ENCODE results near the gene PPOX.

The PPOX gene

DNA sequence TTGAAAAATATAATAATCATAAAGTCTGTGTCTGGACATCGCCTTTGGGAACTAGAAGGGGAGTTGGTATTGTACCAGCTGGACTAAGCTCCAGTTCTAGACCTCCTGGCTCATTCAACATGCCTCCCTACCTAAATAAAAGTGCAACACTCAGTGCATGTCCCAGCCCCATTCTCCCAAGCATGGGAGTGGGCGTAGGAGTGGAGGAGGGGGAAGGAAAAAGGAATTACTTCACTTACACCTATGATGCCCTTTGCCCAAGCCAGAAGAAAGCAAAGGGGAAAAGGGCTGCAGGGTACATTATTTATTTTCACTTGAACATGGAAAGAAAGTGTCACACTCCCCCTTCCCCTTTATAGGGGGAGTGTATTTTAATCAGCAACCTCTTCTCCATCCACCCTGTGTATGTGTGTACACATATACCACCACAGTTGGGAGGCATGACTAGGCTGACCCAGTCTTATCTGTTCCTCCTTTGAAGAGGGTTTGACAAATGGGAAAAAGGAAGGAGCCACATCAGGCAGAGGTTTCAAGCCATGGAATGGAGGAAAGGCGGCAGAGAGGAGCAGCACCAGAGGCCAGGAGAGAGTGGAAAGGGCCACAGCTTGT is 45.1 kb upstream of the PPOX start:
- Histone ChIP-seq H3K4me1 (ENCODE audit: control insufficient read depth in 1 of 2, insufficient read depth in 2 of 2, low read length in 2 of 2) (peaks cover 9 to 11% of the 10 kb centered on the region in 2 experiments), H2BK5ac (ENCODE audit: low read depth, low read length, poor library complexity) (no peak overlapping the region), H3K79me2 (ENCODE audit: control insufficient read depth, insufficient read depth, low read length, poor library complexity) (peaks cover 9% of the 10 kb centered on the region), H3K9me3 (ENCODE audit: insufficient read depth, low read depth, low read length) (peaks cover 2% of the 10 kb centered on the region), H3K4ac (ENCODE audit: low read depth, low read length) (no peak overlapping the region), H3K4me2 (ENCODE audit: low read length) (no peak overlapping the region), H3K23ac (ENCODE audit: low read length) (no peak overlapping the region), H4K8ac (ENCODE audit: low read depth, low read length) (no peak overlapping the region), H3K14ac (ENCODE audit: low read length) (no peak overlapping the region), H2AK5ac (ENCODE audit: low read length) (no peak overlapping the region), H4K12ac (ENCODE audit: low read depth, low read length) (no peak overlapping the region), H3K18ac (ENCODE audit: low read length) (no peak overlapping the region), H3K4me3 (ENCODE audit: low read depth, low read length) (no peak overlapping the region), H2BK12ac (ENCODE audit: low read length) (no peak overlapping the region), H3K9ac (ENCODE audit: low read length) (no peak overlapping the region), H2BK120ac (ENCODE audit: insufficient read depth, low read length, poor library complexity) (no peak overlapping the region), H2AFZ (ENCODE audit: insufficient read depth, low read length, poor library complexity) (no peak overlapping the region), H3K79me1 (ENCODE audit: low read length) (peaks cover 5% of the 10 kb centered on the region), H3K27ac (ENCODE audit: low read depth, low read length) (no peak overlapping the region), H4K91ac (ENCODE audit: low read depth, low read length) (no peak overlapping the region), H3K27me3 (ENCODE audit: insufficient read depth, low read length) (no peaks in the 10 kb centered on the region), H3K36me3 (ENCODE audit: control insufficient read depth in 1 of 2, insufficient read depth in 2 of 2, low read length in 2 of 2) (peaks cover 30 to 47% of the 10 kb centered on the region in 2 experiments)
- no peak for DNase-seq
- WGBS (ENCODE audit: extremely low coverage, insufficient coverage, insufficient read length): no CpG with 5 or more reads among the region's 3 CpGs

- Histone ChIP-seq H3K27me3 (ENCODE audit: insufficient read depth, low read length) (no peaks in the 10 kb centered on the region), H3K4me3 (ENCODE audit: low read depth, low read length) (no peak overlapping the region), H2AFZ (ENCODE audit: insufficient read depth, low read length, poor library complexity) (no peak overlapping the region), H3K9me3 (ENCODE audit: insufficient read depth, low read depth, low read length) (peaks cover 2% of the 10 kb centered on the region), H2BK120ac (ENCODE audit: insufficient read depth, low read length, poor library complexity) (no peak overlapping the region), H3K79me2 (ENCODE audit: control insufficient read depth, insufficient read depth, low read length, poor library complexity) (peaks cover 9% of the 10 kb centered on the region), H3K4me1 (ENCODE audit: control insufficient read depth in 1 of 2, insufficient read depth in 2 of 2, low read length in 2 of 2) (peaks cover 9 to 11% of the 10 kb centered on the region in 2 experiments), H3K36me3 (ENCODE audit: control insufficient read depth in 1 of 2, insufficient read depth in 2 of 2, low read length in 2 of 2) (peaks cover 30 to 47% of the 10 kb centered on the region in 2 experiments), H3K4ac (ENCODE audit: low read depth, low read length) (no peak overlapping the region), H4K8ac (ENCODE audit: low read depth, low read length) (no peak overlapping the region), H3K4me2 (ENCODE audit: low read length) (no peak overlapping the region), H3K14ac (ENCODE audit: low read length) (no peak overlapping the region), H4K12ac (ENCODE audit: low read depth, low read length) (no peak overlapping the region), H3K23ac (ENCODE audit: low read length) (no peak overlapping the region), H3K18ac (ENCODE audit: low read length) (no peak overlapping the region), H2BK12ac (ENCODE audit: low read length) (no peak overlapping the region), H3K9ac (ENCODE audit: low read length) (no peak overlapping the region), H3K27ac (ENCODE audit: low read depth, low read length) (no peak overlapping the region), H2BK5ac (ENCODE audit: low read depth, low read length, poor library complexity) (no peak overlapping the region), H2AK5ac (ENCODE audit: low read length) (no peak overlapping the region), H3K79me1 (ENCODE audit: low read length) (peaks cover 5% of the 10 kb centered on the region), H4K91ac (ENCODE audit: low read depth, low read length) (no peak overlapping the region)
- DNase-seq: no peak
- WGBS (ENCODE audit: extremely low coverage, insufficient coverage, insufficient read length): no CpG with 5 or more reads among the region's 4 CpGs
Measured at GRCh38 chr1:161121834-161122233, 44.4 kb upstream of the PPOX start.

DNA sequence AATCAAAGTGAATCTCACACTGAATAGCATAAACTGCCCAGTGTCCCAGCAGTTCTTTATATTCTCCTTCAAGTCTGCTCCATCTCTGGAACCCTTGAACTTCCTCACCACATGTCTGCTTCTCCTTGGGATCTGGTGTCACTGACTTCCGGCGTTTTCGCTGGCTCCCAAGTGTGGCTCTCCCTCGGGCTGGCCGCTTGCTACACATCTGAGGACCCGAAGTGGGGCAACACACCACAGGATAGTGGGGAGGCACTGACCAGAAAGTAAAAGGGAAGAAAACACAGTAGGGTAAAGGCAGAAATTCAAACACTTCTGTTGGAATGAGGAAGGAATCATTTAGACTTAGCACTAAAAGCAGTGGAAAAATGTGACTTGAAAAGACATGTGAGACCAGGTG is 43.3 kb upstream of the PPOX start:
- WGBS (ENCODE audit: extremely low coverage, insufficient coverage, insufficient read length): no CpG with 5 or more reads among the region's 6 CpGs
- H2AFZ ChIP-seq (ENCODE audit: insufficient read depth, low read length, poor library complexity): no peak overlapping the region
- H3K23ac ChIP-seq (ENCODE audit: low read length): no peak overlapping the region
- H3K4me2 ChIP-seq (ENCODE audit: low read length): no peak overlapping the region
- no peak for DNase-seq
- H3K9me3 ChIP-seq (ENCODE audit: insufficient read depth, low read depth, low read length): peaks cover 2% of the 10 kb centered on the region
- H3K4me1 ChIP-seq (ENCODE audit: control insufficient read depth in 1 of 2, insufficient read depth in 2 of 2, low read length in 2 of 2): peaks cover 9 to 11% of the 10 kb centered on the region in 2 experiments
- no peak overlapping the region for H2BK5ac ChIP-seq (ENCODE audit: low read depth, low read length, poor library complexity)
- H3K9ac ChIP-seq (ENCODE audit: low read length): no peak overlapping the region
- H3K14ac ChIP-seq (ENCODE audit: low read length): no peak overlapping the region
- H4K91ac ChIP-seq (ENCODE audit: low read depth, low read length): no peak overlapping the region
- H4K8ac ChIP-seq (ENCODE audit: low read depth, low read length): no peak overlapping the region
- no peak overlapping the region for H3K27ac ChIP-seq (ENCODE audit: low read depth, low read length)
- no peak overlapping the region for H3K18ac ChIP-seq (ENCODE audit: low read length)
- no peak overlapping the region for H2BK120ac ChIP-seq (ENCODE audit: insufficient read depth, low read length, poor library complexity)
- H3K79me2 ChIP-seq (ENCODE audit: control insufficient read depth, insufficient read depth, low read length, poor library complexity): peaks cover 4% of the 10 kb centered on the region
- no peaks in the 10 kb centered on the region for H3K79me1 ChIP-seq (ENCODE audit: low read length)
- H3K36me3 ChIP-seq (ENCODE audit: control insufficient read depth in 1 of 2, insufficient read depth in 2 of 2, low read length in 2 of 2): peaks cover 30 to 51% of the 10 kb centered on the region in 2 experiments
- H3K4ac ChIP-seq (ENCODE audit: low read depth, low read length): no peak overlapping the region
- H2AK5ac ChIP-seq (ENCODE audit: low read length): no peak overlapping the region
- no peak overlapping the region for H3K4me3 ChIP-seq (ENCODE audit: low read depth, low read length)
- no peak overlapping the region for H2BK12ac ChIP-seq (ENCODE audit: low read length)
- no peaks in the 10 kb centered on the region for H3K27me3 ChIP-seq (ENCODE audit: insufficient read depth, low read length)
- H4K12ac ChIP-seq (ENCODE audit: low read depth, low read length): no peak overlapping the region

DNA sequence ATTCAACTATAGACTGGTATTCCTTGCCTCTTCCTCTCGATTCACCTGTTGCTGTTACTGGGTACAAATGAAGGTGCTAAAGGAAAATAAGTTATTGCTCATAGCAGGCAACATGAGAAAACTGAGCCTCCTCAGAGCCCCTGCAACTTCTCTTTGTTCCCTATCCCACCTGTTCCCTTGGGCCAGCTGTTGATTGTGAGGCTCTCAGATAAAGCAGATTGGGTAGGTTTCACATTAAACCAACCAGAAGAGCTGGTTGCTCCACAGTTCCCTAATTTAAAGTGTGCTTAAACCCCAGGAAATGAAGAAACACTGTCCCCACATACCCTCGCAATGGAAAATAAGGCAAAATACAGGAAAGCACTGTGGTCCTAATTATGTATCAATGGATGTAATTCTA is 38.6 kb upstream of the PPOX start:
- peaks cover 9% of the 10 kb centered on the region for H3K79me2 ChIP-seq (ENCODE audit: control insufficient read depth, insufficient read depth, low read length, poor library complexity)
- no peak overlapping the region for H2AK5ac ChIP-seq (ENCODE audit: low read length)
- no peaks in the 10 kb centered on the region for H3K9me3 ChIP-seq (ENCODE audit: insufficient read depth, low read depth, low read length)
- H3K79me1 ChIP-seq (ENCODE audit: low read length): peaks cover 12% of the 10 kb centered on the region
- no peak for DNase-seq
- no CpG with 5 or more reads among the region's 2 CpGs for WGBS (ENCODE audit: extremely low coverage, insufficient coverage, insufficient read length)
- H3K27me3 ChIP-seq (ENCODE audit: insufficient read depth, low read length): no peaks in the 10 kb centered on the region
- no peak overlapping the region for H3K27ac ChIP-seq (ENCODE audit: low read depth, low read length)
- peaks cover 2 to 12% of the 10 kb centered on the region in 2 experiments for H3K4me1 ChIP-seq (ENCODE audit: control insufficient read depth in 1 of 2, insufficient read depth in 2 of 2, low read length in 2 of 2)
- H3K4ac ChIP-seq (ENCODE audit: low read depth, low read length): peak overlapping the region; percentile 40
- H3K4me3 ChIP-seq (ENCODE audit: low read depth, low read length): no peak overlapping the region
- H4K91ac ChIP-seq (ENCODE audit: low read depth, low read length): no peak overlapping the region
- H3K4me2 ChIP-seq (ENCODE audit: low read length): no peak overlapping the region
- H4K8ac ChIP-seq (ENCODE audit: low read depth, low read length): no peak overlapping the region
- H3K36me3 ChIP-seq (ENCODE audit: control insufficient read depth in 1 of 2, insufficient read depth in 2 of 2, low read length in 2 of 2): peaks cover 19 to 31% of the 10 kb centered on the region in 2 experiments
- H3K18ac ChIP-seq (ENCODE audit: low read length): no peak overlapping the region
- H2AFZ ChIP-seq (ENCODE audit: insufficient read depth, low read length, poor library complexity): no peak overlapping the region
- H3K14ac ChIP-seq (ENCODE audit: low read length): no peak overlapping the region
- no peak overlapping the region for H4K12ac ChIP-seq (ENCODE audit: low read depth, low read length)
- no peak overlapping the region for H3K9ac ChIP-seq (ENCODE audit: low read length)
- H3K23ac ChIP-seq (ENCODE audit: low read length): no peak overlapping the region
- no peak overlapping the region for H2BK5ac ChIP-seq (ENCODE audit: low read depth, low read length, poor library complexity)
- no peak overlapping the region for H2BK12ac ChIP-seq (ENCODE audit: low read length)
- no peak overlapping the region for H2BK120ac ChIP-seq (ENCODE audit: insufficient read depth, low read length, poor library complexity)

Data from trophoblast cell (in vitro differentiated cells and primary cell).